ENCODE data around the gene KIF26B.

Gene KIF26B

DNA sequence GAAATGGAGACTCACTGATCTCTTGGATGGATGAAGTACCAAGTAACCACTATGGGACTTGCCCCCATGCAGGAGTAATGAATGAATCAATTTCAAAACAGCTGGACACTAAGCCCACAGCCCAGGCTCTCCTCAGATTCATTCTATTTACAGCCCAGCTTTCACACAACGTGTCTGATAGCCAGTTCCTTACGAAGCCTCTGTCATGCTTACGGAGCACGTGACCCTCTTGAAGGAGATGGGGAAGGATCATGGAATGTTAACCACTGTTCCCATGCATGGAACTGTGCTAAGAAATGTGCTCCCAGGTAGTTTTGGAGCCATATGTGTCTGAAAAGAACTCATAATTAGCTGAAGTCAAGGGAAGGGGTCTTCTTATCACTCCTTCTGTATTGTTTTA is 124.1 kb downstream of the KIF26B start:
- Histone ChIP-seq H3K27ac (no peak overlapping the region), H3K27me3 (ENCODE audit: insufficient read depth, low read depth, severe bottlenecking) (no peaks in the 10 kb centered on the region), H3K36me3 (no peaks in the 10 kb centered on the region), H3K9me3 (ENCODE audit: severe bottlenecking) (peaks cover 9% of the 10 kb centered on the region), H3K4me3 (ENCODE audit: low read depth, low read length) (no peak overlapping the region)
- TF ChIP-seq, protein P1, sequence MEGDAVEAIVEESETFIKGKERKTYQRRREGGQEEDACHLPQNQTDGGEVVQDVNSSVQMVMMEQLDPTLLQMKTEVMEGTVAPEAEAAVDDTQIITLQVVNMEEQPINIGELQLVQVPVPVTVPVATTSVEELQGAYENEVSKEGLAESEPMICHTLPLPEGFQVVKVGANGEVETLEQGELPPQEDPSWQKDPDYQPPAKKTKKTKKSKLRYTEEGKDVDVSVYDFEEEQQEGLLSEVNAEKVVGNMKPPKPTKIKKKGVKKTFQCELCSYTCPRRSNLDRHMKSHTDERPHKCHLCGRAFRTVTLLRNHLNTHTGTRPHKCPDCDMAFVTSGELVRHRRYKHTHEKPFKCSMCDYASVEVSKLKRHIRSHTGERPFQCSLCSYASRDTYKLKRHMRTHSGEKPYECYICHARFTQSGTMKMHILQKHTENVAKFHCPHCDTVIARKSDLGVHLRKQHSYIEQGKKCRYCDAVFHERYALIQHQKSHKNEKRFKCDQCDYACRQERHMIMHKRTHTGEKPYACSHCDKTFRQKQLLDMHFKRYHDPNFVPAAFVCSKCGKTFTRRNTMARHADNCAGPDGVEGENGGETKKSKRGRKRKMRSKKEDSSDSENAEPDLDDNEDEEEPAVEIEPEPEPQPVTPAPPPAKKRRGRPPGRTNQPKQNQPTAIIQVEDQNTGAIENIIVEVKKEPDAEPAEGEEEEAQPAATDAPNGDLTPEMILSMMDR (IDR thresholded peaks at IDR 0.05; ENCODE audit: low read depth, low read length): no peak
- DNase-seq: no peak

- peak; percentile 29 for DNase-seq
- Histone ChIP-seq H3K9me3 (ENCODE audit: severe bottlenecking) (peaks cover 9% of the 10 kb centered on the region), H3K4me3 (ENCODE audit: low read depth, low read length) (no peak overlapping the region), H3K36me3 (no peaks in the 10 kb centered on the region), H3K27me3 (ENCODE audit: insufficient read depth, low read depth, severe bottlenecking) (no peaks in the 10 kb centered on the region), H3K27ac (no peak overlapping the region)
- TF ChIP-seq, protein P1 (IDR thresholded peaks at IDR 0.05; ENCODE audit: low read depth, low read length): no peak
These were observed 124.6 kb downstream of the KIF26B start for GRCh38 chr1:245279346-245279745.

GRCh38 chr1:245283001-245283400 is 128.2 kb downstream of the KIF26B start:
- Histone ChIP-seq H3K27ac (no peak overlapping the region), H3K4me3 (ENCODE audit: low read depth, low read length) (no peak overlapping the region), H3K36me3 (no peaks in the 10 kb centered on the region), H3K9me3 (ENCODE audit: severe bottlenecking) (peaks cover 9% of the 10 kb centered on the region), H3K27me3 (ENCODE audit: insufficient read depth, low read depth, severe bottlenecking) (no peaks in the 10 kb centered on the region)
- TF ChIP-seq, protein P1 (IDR thresholded peaks at IDR 0.05; ENCODE audit: low read depth, low read length): no peak
- no peak for DNase-seq

DNA sequence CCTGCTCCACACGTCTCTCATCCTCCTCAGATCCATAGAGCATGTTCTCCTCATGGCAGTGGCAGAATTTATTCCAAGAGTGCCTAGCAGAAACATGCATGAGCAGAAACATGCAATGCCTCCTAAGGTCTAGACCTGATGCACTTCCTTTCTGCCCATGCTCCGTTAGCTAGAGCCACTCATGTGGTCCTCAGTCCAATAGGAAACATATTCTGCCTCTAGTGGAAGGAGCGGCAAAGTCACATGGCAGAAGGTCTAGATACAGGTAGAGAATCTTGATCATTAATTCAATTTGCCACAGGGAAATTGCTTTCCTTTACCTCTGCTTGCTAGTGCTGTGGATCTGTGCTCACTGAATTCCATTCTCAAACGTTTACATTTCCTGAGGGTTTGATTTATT is 130.4 kb downstream of the KIF26B start:
- Histone ChIP-seq H3K36me3 (no peaks in the 10 kb centered on the region), H3K27me3 (ENCODE audit: insufficient read depth, low read depth, severe bottlenecking) (peaks cover 2% of the 10 kb centered on the region), H3K27ac (no peak overlapping the region), H3K9me3 (ENCODE audit: severe bottlenecking) (peaks cover 9% of the 10 kb centered on the region), H3K4me3 (ENCODE audit: low read depth, low read length) (no peak overlapping the region)
- DNase-seq: no peak
- TF ChIP-seq, protein P1 (IDR thresholded peaks at IDR 0.05; ENCODE audit: low read depth, low read length): peak; percentile 10; the same call in 1 of the 2 replicates

DNA sequence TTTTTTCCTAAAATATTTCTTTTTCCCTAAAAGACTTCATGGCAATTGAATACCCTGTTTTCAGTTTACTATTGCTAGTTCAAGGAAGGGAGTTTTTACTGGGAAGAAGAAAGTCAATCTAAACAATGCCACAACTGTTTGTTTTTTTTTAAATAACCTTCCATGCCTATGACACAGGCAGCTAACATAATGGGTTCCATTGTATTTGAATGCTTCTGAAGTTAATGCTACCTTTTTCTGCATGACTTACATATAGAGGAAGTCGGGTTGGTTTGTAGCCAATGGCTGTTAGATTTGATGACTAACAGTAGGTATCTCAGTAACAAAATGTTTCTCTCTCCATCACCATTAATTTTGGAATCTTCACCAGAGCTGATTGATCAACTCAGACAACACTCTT is 134.0 kb downstream of the KIF26B start:
- H3K9me3 ChIP-seq (ENCODE audit: severe bottlenecking): no peaks in the 10 kb centered on the region
- peaks cover 6% of the 10 kb centered on the region for H3K27me3 ChIP-seq (ENCODE audit: insufficient read depth, low read depth, severe bottlenecking)
- no peak overlapping the region for H3K4me3 ChIP-seq (ENCODE audit: low read depth, low read length)
- TF ChIP-seq, protein P1 (IDR thresholded peaks at IDR 0.05; ENCODE audit: low read depth, low read length): no peak
- no peaks in the 10 kb centered on the region for H3K36me3 ChIP-seq
- DNase-seq: no peak
- no peak overlapping the region for H3K27ac ChIP-seq

- no peaks in the 10 kb centered on the region for H3K9me3 ChIP-seq (ENCODE audit: severe bottlenecking)
- H3K27me3 ChIP-seq (ENCODE audit: insufficient read depth, low read depth, severe bottlenecking): peaks cover 6% of the 10 kb centered on the region
- no peak overlapping the region for H3K4me3 ChIP-seq (ENCODE audit: low read depth, low read length)
- TF ChIP-seq, protein P1 (IDR thresholded peaks at IDR 0.05; ENCODE audit: low read depth, low read length): no peak
- DNase-seq: no peak
- no peaks in the 10 kb centered on the region for H3K36me3 ChIP-seq
- H3K27ac ChIP-seq: no peak overlapping the region
These were observed 136.1 kb downstream of the KIF26B start for GRCh38 chr1:245290836-245291235.

Data from WERI-Rb-1 (cell line).